ENCODE data around the gene MARCHF10. TPM values are rescaled to one million over a fixed set of nuclear protein-coding genes. Genes with fewer than 3 reads are reported as not detected.
A peak's percentile ranks its signal among the peaks of the same experiment; 100 is the strongest.

MARCHF10 gene
- total and polyA plus RNA-seq, 9 donors: 0.06 to 6.5 (median 0.46) TPM; not detected in 3

- no peak for TF ChIP-seq POLR2A (IDR thresholded peaks at IDR 0.05)
- no peak for TF ChIP-seq EP300 (IDR thresholded peaks at IDR 0.05)
- TF ChIP-seq CTCF (IDR thresholded peaks at IDR 0.05): no peak
- H3K9me3 ChIP-seq: no peaks in the 10 kb centered on the region
- no peaks in the 10 kb centered on the region for H3K27me3 ChIP-seq
- H3K4me1 ChIP-seq (ENCODE audit: insufficient read depth): peaks cover under 1% of the 10 kb centered on the region
- H3K4me3 ChIP-seq: no peak overlapping the region
- WGBS, 3 donors: 90 to 96% (median 91%) methylated on average over 4 of the region's 4 CpGs
- DNase-seq: no peak
- H3K27ac ChIP-seq: no peak overlapping the region
- intact Hi-C loops (cut with DNase I): no loop called here
- H3K36me3 ChIP-seq: no peaks in the 10 kb centered on the region
These were observed 132.4 kb downstream of the MARCHF10 start for GRCh38 chr17:62675701-62676100.

- intact Hi-C loops (cut with DNase I): no loop called here
- 62 to 70% (median 63%) methylated on average over 12 of the region's 12 CpGs for WGBS, 3 donors
These were observed 132.9 kb downstream of the MARCHF10 start for GRCh38 chr17:62675260-62675659.

GRCh38 chr17:62674841-62675240 lies 133.3 kb downstream of the MARCHF10 start:
- TF ChIP-seq EP300 (IDR thresholded peaks at IDR 0.05): no peak
- TF ChIP-seq CTCF (IDR thresholded peaks at IDR 0.05): no peak
- TF ChIP-seq POLR2A (IDR thresholded peaks at IDR 0.05): no peak
- H3K36me3 ChIP-seq: no peaks in the 10 kb centered on the region
- no peak for DNase-seq
- H3K27me3 ChIP-seq: no peaks in the 10 kb centered on the region
- no peak overlapping the region for H3K4me3 ChIP-seq
- WGBS, 3 donors: 84 to 98% (median 90%) methylated on average over 3 of the region's 3 CpGs
- no peaks in the 10 kb centered on the region for H3K4me1 ChIP-seq (ENCODE audit: insufficient read depth)
- no peaks in the 10 kb centered on the region for H3K9me3 ChIP-seq
- peak overlapping the region in 1 of 2 donors; percentile 2 for H3K27ac ChIP-seq
- intact Hi-C loops (cut with DNase I): no loop called here

More at GRCh38 chr17:62675260-62675659, 132.9 kb downstream of the MARCHF10 start:
- no peaks in the 10 kb centered on the region for H3K36me3 ChIP-seq
- no peaks in the 10 kb centered on the region for H3K9me3 ChIP-seq
- H3K27ac ChIP-seq: peak overlapping the region in 1 of 2 donors; percentile 2
- no peak for TF ChIP-seq POLR2A (IDR thresholded peaks at IDR 0.05)
- no peak overlapping the region for H3K4me3 ChIP-seq
- no peaks in the 10 kb centered on the region for H3K4me1 ChIP-seq (ENCODE audit: insufficient read depth)
- no peaks in the 10 kb centered on the region for H3K27me3 ChIP-seq
- peak in 1 of 5 donors; percentile 26 for DNase-seq

- H3K4me3 ChIP-seq: no peak overlapping the region
- WGBS, 3 donors: 63 to 72% (median 70%) methylated on average over 6 of the region's 6 CpGs
- no peaks in the 10 kb centered on the region for H3K4me1 ChIP-seq (ENCODE audit: insufficient read depth)
- DNase-seq: no peak
- no peaks in the 10 kb centered on the region for H3K36me3 ChIP-seq
- TF ChIP-seq CTCF (IDR thresholded peaks at IDR 0.05) (no peak), POLR2A (IDR thresholded peaks at IDR 0.05) (no peak), EP300 (IDR thresholded peaks at IDR 0.05) (no peak)
- H3K9me3 ChIP-seq: no peaks in the 10 kb centered on the region
- intact Hi-C loops (cut with DNase I): no loop called here
- no peaks in the 10 kb centered on the region for H3K27me3 ChIP-seq
- H3K27ac ChIP-seq: no peak overlapping the region
These were observed 133.8 kb downstream of the MARCHF10 start for GRCh38 chr17:62674363-62674739.

GRCh38 chr17:62673614-62674362 lies 134.3 kb downstream of the MARCHF10 start:
- no peak overlapping the region for H3K4me3 ChIP-seq
- no peaks in the 10 kb centered on the region for H3K27me3 ChIP-seq
- DNase-seq: no peak
- H3K36me3 ChIP-seq: no peaks in the 10 kb centered on the region
- intact Hi-C loops (cut with DNase I): no loop called here
- no peak overlapping the region for H3K27ac ChIP-seq
- no peaks in the 10 kb centered on the region for H3K9me3 ChIP-seq
- no peaks in the 10 kb centered on the region for H3K4me1 ChIP-seq (ENCODE audit: insufficient read depth)
- TF ChIP-seq CTCF (IDR thresholded peaks at IDR 0.05) (no peak), EP300 (IDR thresholded peaks at IDR 0.05) (no peak), POLR2A (IDR thresholded peaks at IDR 0.05) (no peak)
- 69 to 83% (median 79%) methylated on average over 18 to 20 of the region's 20 CpGs for WGBS, 3 donors

All from ovary (tissue), 9 donors.